GM18870 (cell line): ENCODE measurements around the gene POFUT1.
"Not testable (repeated sequence)": the region's sequence is repeated elsewhere in the genome, so short reads cannot be mapped to it uniquely, and the experiment has no call there.

ENCODE experiments used
- ATAC-seq: cut with Tn5 transposase; IDR thresholded peaks from one replicate; pipeline ENCODE4 v1.9.1; 2021; ENCODE audit warnings: moderate library complexity; ENCODE audit not compliant: unreplicated experiment

The POFUT1 gene

GRCh38 chr20:32188376-32189122, 19.1 kb upstream of the POFUT1 start:
- no peak for ATAC-seq

- ATAC-seq = no peak
Observed at GRCh38 chr20:32189123-32189410, 18.6 kb upstream of the POFUT1 start.

GRCh38 chr20:32189691-32190615, 17.7 kb upstream of the POFUT1 start:
- ATAC-seq = no peak

- no peak for ATAC-seq
Observed at GRCh38 chr20:32190616-32191415, 16.9 kb upstream of the POFUT1 start.

- no peak for ATAC-seq
Observed at GRCh38 chr20:32191422-32191821, 16.3 kb upstream of the POFUT1 start.

GRCh38 chr20:32191873-32192272, 15.8 kb upstream of the POFUT1 start:
- ATAC-seq = no peak

- ATAC-seq = no peak
Observed at GRCh38 chr20:32192698-32193097, 15.0 kb upstream of the POFUT1 start.

- not testable (repeated sequence) for ATAC-seq
Observed at GRCh38 chr20:32193336-32193735, 14.3 kb upstream of the POFUT1 start.

GRCh38 chr20:32193996-32194395, 13.7 kb upstream of the POFUT1 start:
- no peak for ATAC-seq

GRCh38 chr20:32195581-32195980, 12.1 kb upstream of the POFUT1 start:
- no peak for ATAC-seq

GRCh38 chr20:32196613-32197012, 11.1 kb upstream of the POFUT1 start:
- not testable (repeated sequence) for ATAC-seq

- not testable (repeated sequence) for ATAC-seq
Observed at GRCh38 chr20:32197136-32197535, 10.5 kb upstream of the POFUT1 start.

GRCh38 chr20:32199006-32199405, 8.7 kb upstream of the POFUT1 start:
- no peak for ATAC-seq

GRCh38 chr20:32201296-32201976, 6.2 kb upstream of the POFUT1 start:
- no peak for ATAC-seq

GRCh38 chr20:32201977-32202363, 5.7 kb upstream of the POFUT1 start:
- no peak for ATAC-seq

- no peak for ATAC-seq
Observed at GRCh38 chr20:32203356-32204204, 4.1 kb upstream of the POFUT1 start.

- ATAC-seq = no peak
Observed at GRCh38 chr20:32204205-32205109, 3.2 kb upstream of the POFUT1 start.

- ATAC-seq = no peak
Observed at GRCh38 chr20:32205110-32205842, 2.4 kb upstream of the POFUT1 start.
